ENCODE results near the gene CYLC2.

CYLC2 gene

GRCh38 chr9:103041961-103042360, 46.8 kb downstream of the CYLC2 start:
- no peak for DNase-seq (ENCODE audit: low read depth in 2 of 2)
- TF ChIP-seq CTCF (IDR thresholded peaks at IDR 0.05; ENCODE audit: low read depth, low read length): no peak

More at GRCh38 chr9:103041961-103042360, 46.8 kb downstream of the CYLC2 start:
- no peak overlapping the region for H3K4me3 ChIP-seq (replicated peaks in 1 of 2; ENCODE audit: low read depth in 2 of 2, low read length in 2 of 2)

Data from cardiac fibroblast (primary cell).